Hematopoietic multipotent progenitor cell treated with erythropoietin and hydrocortisone succinate and interleukin-3 and kit ligand, for 4 days (in vitro differentiated cells): Measurements from ENCODE around the gene SCAMP3.
"Not testable (repeated sequence)": the region's sequence is repeated elsewhere in the genome, so short reads cannot be mapped to it uniquely, and the experiment has no call there.

ENCODE experiments used
- DNase-seq: peaks from one replicate; pipeline ENCODE4 v3.0.0-alpha.2; 2015

The SCAMP3 gene

GRCh38 chr1:155226910-155227260 is 35.3 kb downstream of the SCAMP3 start:
- DNase-seq: peak; percentile 85

DNA sequence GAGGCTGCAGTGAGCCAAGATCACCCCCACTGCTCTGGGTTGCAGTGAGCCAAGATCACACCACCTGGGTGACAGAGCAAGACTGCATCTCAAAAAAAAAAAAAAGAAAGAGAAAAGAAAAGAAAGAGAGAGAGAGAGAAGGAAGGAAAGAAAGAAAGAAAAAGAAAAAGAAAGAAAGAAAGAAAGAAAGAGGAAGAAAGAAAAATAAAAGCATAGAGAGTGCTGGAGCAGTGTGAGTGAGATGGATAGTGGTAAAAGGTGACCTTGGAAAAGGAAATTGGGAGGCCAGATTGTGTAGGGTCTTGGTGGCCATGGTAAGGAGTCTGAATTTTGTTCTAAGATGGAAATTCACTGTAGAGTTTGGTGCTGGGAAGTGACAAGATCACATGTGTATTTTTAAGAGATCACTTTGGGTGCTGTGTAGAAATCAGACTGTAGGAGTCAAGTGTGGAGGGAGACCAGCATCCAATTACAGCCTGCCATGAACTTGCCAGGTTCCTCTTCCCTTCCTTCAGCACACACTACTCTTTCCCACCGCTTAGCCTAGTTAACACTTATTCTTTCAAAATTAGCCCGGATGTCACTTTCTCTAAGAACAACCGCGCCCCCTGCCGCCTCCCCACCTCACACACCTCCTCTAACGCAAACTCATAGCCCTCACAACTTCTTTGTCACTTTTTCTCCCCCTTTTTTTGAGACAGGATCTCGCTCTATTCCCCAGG is 35.8 kb downstream of the SCAMP3 start:
- peak; percentile 96 for DNase-seq

DNA sequence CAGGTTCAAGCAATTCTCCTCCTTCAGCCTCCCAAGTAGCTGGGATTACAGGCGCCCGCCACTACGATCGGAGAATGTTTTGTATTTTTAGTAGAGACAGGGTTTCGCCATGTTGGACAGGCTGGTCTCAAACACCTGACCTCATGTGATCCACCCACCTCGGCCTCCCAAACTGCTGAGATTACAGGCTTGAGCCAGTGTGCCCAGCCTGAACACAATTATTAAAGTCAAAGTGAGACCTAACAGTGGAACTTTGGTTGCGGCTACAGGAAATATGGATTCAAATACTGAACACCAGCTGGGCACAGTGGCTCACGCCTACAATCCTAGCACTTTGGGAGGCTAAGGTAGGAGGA is 36.8 kb downstream of the SCAMP3 start:
- DNase-seq: not testable (repeated sequence)

GRCh38 chr1:155223047-155223446 is 39.1 kb downstream of the SCAMP3 start:
- DNase-seq: no peak

GRCh38 chr1:155220211-155220965 is 41.8 kb downstream of the SCAMP3 start:
- DNase-seq: not testable (repeated sequence)

DNA sequence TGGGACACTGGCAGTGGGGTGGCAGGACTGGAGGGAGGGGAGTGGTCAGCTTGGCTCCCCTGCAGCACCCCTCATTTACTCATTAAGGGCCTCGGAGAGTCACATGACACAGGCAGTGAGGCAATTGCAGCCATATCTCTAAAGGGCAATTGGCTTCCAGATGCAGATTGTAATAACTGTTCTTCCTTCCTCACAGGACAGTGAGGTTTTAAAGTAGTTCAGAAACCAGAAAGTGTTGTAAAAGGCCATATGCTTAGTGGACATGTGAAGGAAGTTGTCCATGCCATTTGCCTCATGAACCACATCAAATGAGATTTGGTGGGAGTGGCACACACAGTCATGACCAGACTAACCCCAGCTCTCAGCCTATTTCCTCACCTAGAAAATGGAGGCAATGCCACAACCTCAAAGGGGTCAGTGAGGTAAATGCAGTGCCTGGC is 42.5 kb downstream of the SCAMP3 start:
- DNase-seq: peak; percentile 75

GRCh38 chr1:155218854-155219591 is 43.1 kb downstream of the SCAMP3 start:
- peak; percentile 80 for DNase-seq

DNA sequence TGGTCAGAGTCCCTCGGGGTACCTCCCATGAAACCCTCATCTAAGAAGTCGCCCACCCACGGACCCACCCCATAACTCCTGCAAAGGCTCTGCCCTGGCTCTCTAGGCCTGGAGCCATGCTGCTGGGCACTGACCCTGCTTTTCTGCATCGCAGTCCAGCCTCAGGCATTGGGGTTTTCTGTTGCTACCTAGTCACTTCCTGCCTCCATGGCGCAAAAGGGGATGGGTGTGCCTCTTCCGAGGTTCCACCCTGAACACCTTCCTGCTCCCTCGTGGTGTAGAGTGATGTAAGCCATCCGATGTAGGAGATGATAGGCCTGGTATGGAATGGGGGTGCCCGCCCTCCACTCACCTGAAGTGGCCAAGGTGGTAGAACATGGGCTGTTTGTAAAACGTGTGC is 47.5 kb downstream of the SCAMP3 start:
- not testable (repeated sequence) for DNase-seq

DNA sequence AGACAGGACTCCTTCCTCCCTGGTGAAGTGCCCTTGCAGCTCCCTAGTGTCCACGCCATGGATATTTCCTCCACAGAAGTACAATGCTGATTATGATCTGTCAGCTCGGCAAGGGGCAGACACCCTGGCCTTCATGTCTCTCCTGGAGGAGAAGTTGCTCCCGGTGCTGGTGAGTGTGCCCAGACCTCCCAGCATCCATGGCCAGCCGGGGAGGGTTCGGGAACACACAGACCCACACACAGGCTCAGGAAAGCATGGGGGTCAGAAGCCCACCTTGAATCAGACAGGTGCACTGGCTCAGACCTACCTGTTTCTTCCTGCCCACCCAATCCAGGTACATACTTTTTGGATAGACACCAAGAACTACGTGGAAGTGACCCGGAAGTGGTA is 50.1 kb downstream of the SCAMP3 start:
- not testable (repeated sequence) for DNase-seq

DNA sequence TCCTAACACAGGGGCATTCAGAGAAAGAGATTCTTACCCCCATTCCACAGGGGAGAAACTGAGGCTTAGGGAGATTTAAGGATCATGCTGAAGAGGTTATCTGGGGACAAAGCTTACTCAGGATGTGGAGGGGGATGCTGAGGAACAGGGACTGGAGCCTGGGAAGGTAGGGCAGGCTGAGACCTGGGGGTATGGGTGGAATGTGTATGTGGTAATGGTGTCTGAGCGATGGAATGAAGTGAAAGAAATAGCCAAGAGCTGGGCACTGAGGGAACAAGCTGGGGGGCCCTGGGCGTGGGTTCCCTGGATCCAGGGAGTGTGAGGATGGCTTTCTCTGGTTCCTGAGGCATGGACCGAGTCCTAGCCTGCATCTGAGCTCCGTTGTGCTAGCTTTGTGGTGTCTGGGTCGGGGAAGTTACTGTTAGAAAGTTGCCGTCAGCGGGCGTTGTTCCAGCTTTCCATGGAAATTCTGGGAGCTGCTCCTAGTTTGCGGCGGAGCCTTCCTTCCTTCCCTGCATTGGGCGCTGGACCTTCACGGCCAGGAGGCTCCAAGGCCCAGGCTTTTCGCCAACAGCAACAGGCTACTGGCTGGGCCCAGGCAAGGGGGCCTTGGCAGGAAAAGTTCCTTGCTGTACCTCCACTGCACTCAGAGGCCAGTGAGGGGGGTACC is 50.6 kb downstream of the SCAMP3 start:
- DNase-seq: not testable (repeated sequence)

DNA sequence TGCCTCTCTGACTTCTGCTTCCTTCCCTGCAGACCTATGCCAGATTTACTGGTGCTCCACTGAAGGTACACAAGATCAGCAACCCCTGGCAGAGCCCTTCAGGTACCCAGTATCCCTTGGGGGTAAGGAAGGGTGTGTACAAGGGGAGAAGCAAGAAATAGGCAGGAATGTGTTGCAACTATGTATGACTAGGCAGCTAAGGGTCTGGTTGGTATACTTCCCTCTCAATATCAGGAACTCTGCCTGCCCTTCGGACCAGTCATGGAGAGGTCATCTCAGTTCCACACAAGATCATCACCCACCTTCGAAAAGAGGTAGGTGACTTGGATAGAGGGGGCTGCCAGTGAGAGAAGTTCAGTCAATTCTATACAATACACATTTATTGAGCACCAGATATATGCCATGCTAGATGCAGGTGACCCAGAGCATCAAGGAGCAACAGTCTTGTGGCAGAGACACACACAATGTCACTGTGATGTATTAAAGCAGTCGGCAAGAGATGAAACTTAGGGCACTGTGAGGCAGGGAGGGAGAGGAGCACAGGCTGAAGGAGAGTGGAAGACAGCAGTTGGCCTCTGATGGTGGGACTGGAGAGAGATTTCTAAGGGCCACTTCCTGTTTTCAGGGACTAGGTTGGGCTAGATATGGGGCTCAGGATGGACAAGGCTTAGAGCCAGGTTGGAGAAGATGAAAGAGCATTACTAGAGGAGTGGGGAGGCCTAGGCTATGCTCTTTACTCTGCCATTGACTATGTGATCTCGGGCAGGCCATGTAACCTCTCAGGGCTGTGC is 51.7 kb downstream of the SCAMP3 start:
- no peak for DNase-seq

- no peak for DNase-seq
These were observed 52.8 kb downstream of the SCAMP3 start for GRCh38 chr1:155209312-155209721.

DNA sequence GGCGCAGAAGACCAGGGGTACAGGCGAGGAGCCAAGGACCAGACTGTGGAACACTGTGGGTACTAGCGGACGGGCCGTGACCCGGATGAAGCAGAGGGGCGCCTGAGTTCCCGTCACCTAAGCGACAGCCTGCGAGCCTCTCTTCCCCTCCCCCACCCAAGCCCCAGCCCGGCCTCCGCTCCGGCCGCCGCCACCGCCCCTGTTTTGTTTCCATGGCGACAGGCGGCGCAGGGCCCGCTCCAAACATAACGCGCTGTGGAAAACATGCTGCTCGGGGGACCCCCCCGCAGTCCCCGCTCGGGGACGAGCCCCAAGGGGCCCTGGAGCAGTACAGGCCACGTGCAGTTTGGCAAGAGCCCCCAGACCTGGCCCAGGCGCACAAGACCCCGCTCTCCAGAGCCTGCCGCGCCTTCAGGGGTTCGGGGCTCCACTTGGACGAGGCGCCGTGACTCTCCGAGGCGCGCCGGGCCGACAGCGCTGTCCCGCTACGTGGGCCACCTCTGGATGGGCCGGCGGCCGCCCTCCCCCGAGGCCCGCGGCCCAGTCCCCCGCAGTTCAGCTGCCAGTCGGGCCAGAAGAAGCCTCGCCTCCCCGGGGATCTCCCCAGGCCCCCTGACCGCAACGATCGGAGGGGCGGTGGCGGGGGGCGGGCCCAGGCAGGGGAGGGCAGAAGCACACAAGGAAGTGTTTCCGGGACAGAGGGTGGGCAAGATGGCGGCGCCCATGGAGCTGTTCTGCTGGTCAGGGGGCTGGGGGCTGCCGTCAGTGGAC is 53.4 kb downstream of the SCAMP3 start, which contains the start of gene MTX1:
MTX1 (plus strand) TSS at position 155 of the 771 bp plus-strand sequence; CDS start at position 265, 110 bp downstream.
- peak; percentile 95 for DNase-seq

- DNase-seq: peak; percentile 37
These were observed 54.2 kb downstream of the SCAMP3 start, which contains the start of gene THBS3 for GRCh38 chr1:155207806-155208540. THBS3 (minus strand) TSS chr1:155207897; CDS start chr1:155207876, 21 bp downstream.

- peak; percentile 94 for DNase-seq
These were observed 55.0 kb downstream of the SCAMP3 start for GRCh38 chr1:155206891-155207805.
